GM10248 (cell line): ENCODE results near the gene PDHX.

ENCODE experiments used
- CTCF ChIA-PET: fragments of 300-600 bp; sonication (Branson Sonifier 250); formaldehyde crosslinking; extraction: SDS; loops from one replicate; lab custom pipeline; 2021; ENCODE audit warnings: antibody characterized with exemption; lab: Yijun Ruan, JAX
- POLR2A ChIA-PET: fragments of 350-650 bp; sonication (Branson Sonifier 250); formaldehyde crosslinking; extraction: SDS; loops from one replicate; lab custom pipeline; 2020; ENCODE audit warnings: antibody characterized with exemption; lab: Yijun Ruan, JAX
- DNase-seq: peaks from one replicate; pipeline ENCODE4 v3.0.0; 2012; ENCODE audit errors: extremely low spot score
- TF ChIP-seq, protein P1 (sequence below): IDR thresholded peaks from 2 replicates; pipeline ENCODE4 v1.5.1; 2012; ENCODE audit warnings: mild to moderate bottlenecking, low read depth; ENCODE audit errors: extremely low read depth, missing control alignments, control extremely low read depth

Gene PDHX

DNA sequence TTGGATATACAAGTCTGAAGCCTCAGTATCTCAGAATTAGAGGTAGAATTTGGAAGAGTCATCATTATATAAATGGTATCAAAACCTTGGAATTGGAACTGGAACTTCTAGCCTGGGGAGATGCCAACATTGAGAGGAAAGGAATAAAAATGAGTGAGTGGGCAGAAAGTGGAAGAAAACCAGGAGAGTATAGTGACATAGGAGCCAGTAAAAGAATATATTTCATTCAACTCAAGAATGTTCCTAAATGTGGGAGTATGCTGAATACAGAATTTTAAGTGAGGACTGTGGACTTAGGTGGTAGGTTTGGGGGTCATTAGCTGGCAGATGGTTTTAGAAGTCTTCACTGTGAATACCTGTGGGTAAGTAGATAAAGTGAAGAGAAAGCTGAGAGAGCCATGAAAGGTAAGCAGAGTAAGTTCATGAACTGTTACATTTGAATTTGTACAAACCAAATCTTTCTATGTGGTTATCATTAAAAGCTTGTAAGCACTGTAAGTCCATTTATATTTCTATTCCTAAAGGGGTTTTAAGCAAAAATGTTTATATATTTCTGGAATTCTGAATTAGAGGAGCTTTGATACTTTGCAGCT lies 60.2 kb downstream of the PDHX start:
- ChIA-PET POLR2A (no interaction called here), CTCF (interaction anchor here (0.7 to 1.1 kb wide), 5 partner anchors 11 to 74 kb away, joined by 3 read pairs; no protein-coding TSS in a partner anchor)
- TF ChIP-seq, protein P1, sequence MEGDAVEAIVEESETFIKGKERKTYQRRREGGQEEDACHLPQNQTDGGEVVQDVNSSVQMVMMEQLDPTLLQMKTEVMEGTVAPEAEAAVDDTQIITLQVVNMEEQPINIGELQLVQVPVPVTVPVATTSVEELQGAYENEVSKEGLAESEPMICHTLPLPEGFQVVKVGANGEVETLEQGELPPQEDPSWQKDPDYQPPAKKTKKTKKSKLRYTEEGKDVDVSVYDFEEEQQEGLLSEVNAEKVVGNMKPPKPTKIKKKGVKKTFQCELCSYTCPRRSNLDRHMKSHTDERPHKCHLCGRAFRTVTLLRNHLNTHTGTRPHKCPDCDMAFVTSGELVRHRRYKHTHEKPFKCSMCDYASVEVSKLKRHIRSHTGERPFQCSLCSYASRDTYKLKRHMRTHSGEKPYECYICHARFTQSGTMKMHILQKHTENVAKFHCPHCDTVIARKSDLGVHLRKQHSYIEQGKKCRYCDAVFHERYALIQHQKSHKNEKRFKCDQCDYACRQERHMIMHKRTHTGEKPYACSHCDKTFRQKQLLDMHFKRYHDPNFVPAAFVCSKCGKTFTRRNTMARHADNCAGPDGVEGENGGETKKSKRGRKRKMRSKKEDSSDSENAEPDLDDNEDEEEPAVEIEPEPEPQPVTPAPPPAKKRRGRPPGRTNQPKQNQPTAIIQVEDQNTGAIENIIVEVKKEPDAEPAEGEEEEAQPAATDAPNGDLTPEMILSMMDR = no peak
- DNase-seq = no peak

DNA sequence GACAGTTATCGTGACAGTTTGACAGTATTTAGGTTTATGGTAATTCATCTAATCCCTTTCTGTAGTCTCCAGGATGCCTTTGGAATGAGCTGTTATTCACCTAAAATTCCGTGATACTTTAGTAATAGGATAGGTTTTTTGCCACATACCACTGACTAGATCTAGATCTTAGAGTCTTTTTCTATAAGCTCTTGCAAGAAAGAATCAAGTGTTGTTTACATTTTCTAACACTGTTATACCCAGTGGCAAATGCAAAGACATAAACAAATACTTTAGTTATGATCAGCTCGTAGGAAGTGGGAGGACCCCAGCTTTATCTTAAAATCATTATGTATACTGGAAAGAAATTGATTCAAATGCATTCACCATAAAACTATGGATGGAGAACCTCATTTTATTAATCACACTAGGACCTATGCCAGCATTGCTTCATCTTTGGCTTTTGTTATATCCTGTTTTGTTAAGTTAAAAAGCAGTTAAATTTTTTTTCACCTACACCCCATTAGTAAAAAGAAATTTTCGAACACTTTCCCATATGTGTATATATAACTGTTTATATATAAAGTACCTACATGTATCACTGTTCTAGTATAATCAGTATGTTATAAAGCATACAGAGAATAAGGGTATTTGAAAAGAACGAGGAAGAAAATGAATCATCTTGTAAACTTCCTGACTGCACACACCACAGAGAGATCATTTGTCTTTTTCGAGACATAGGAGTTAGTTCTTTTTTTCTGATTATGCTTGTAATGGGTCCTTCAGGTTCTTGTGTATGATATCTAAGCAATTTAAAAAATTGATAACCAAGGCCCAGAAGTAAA lies 60.9 kb downstream of the PDHX start:
- DNase-seq = no peak
- POLR2A ChIA-PET = no interaction called here
- TF ChIP-seq, protein P1 = no peak
- CTCF ChIA-PET = interaction anchor here (0.7 to 1.1 kb wide), 6 partner anchors 10 to 414 kb away, joined by 3 read pairs; no protein-coding TSS in a partner anchor

DNA sequence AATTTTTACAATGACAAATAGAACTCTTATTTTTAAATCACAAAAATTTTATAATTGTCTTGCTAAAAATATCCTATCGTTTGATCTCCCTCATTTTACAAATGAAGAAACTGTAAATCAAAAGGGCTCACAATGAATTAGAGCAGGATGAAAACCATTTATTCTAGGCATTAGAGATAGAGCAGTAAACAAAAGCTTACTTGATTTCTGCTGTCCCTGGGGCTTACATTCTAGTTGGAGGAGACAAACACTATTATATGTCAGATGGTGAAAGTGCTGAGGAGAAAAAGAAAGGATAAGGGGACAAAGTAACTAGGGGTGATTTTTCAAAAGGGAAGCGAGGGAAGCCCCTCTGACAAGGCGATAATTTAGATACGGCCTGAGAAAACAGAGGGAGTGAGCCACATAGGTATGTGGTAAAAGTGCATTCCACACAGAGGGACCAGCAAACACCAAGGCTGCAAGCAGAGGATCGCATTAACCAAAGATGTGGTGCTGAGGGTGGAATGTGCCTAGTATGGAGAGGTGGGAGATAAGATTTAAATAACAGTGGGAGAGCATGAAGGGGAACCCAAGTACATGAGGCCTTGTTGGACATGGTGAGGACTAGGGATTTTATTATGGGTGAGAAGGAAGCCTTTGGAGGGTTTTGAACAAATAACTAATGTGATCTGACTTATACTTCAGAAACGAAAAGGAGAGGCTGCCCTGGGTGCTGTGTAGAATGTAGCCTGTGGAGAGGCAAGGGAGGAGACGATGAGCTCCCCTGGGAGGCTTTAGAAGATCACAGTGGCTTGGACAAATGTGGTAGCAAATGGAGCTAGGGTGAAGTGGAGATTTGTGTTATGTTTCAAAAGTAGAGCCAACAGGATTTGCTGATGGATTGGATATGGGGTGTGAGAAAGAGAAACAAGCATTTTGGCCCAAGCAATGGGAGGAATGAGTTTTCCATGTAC lies 62.1 kb downstream of the PDHX start:
- DNase-seq = no peak
- ChIA-PET POLR2A (no interaction called here), CTCF (interaction anchor here (1.1 to 1.5 kb wide), 2 partner anchors 8 to 11 kb away, joined by 3 to 4 read pairs; no protein-coding TSS in a partner anchor)
- TF ChIP-seq, protein P1 = no peak

DNA sequence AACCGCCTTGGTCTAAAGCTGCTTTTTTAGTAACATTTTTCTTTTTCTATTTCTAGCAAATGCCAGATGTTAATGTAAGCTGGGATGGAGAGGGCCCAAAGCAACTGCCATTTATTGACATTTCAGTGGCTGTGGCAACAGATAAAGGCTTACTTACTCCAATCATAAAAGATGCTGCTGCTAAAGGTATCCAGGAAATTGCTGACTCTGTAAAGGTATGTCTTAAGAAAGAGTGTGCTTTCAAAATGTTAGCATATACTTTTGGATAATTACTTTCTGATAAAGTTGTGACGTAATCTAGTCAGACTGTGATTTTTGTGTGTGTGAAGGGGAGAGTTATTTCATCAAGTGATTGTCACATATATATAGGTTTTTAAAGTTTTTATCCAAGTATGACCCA lies 68.1 kb downstream of the PDHX start:
- TF ChIP-seq, protein P1 = no peak
- POLR2A ChIA-PET = no interaction called here
- CTCF ChIA-PET = interaction anchor here (0.9 to 2.6 kb wide), 3 partner anchors 9 to 30 kb away, joined by 3 to 7 read pairs (median 3); no protein-coding TSS in a partner anchor

DNA sequence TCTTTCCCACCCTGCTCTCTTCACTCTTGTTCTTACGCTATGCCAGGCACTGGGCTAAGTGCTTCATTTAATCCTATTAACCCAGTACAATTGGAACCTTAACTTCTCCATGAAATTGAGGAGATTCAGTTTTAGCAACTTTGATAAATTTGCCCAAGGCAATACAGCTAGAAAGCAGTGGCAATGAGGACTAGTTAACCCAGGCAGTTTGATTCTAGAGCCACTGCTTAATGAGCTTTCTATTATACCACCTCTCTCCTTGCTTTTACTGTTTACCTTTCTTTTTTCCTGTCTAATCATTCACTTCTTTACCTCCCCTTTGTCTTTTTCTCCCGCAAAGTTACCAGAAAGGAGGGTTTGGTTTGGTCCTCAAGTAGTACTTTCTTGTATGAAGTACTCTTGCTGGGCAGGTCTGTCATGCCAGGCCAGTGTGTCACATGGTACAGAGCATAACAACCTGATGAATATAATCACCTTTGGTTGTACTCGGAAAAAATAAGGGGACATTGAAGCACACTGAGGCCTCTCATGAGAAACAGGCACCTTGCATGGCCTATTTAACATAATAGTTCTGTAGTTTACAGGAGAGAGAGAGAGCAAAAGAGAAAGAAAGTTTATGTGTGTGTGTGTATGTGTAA lies 70.6 kb downstream of the PDHX start:
- POLR2A ChIA-PET = no interaction called here
- CTCF ChIA-PET = interaction anchor here (0.9 to 2.0 kb wide), 7 partner anchors 10 to 20 kb away, joined by 3 to 8 read pairs (median 3); no protein-coding TSS in a partner anchor
- no peak for DNase-seq
- TF ChIP-seq, protein P1 = no peak

More for the DNA sequence above, 68.1 kb downstream of the PDHX start:
- DNase-seq = no peak
